Lower lobe of right lung (tissue), 2 donors: Measurements from ENCODE around the gene UPB1. TPM values are rescaled to one million over a fixed set of nuclear protein-coding genes. Genes with fewer than 3 reads are reported as not detected.

Experiments used
- ATAC-seq, 2 donors: fragments of 200-7000 bp; cut with Tn5 transposase; one replicate each; pipeline ENCODE4 v1.9.1; 2020 to 2022; ENCODE audit warnings: mild to moderate bottlenecking in 2 of 2, moderate library complexity in 2 of 2
- DNase-seq: peaks from one replicate; pipeline ENCODE4 v3.0.0-alpha.2; 2020
- H3K27ac ChIP-seq: fragments of 200-600 bp; one replicate; pipeline ENCODE4 v1.8.0; 2022
- H3K27me3 ChIP-seq: fragments of 200-600 bp; one replicate; pipeline ENCODE4 v1.8.0; 2022; ENCODE audit warnings: low read depth
- H3K36me3 ChIP-seq: fragments of 200-600 bp; one replicate; pipeline ENCODE4 v1.8.0; 2022; ENCODE audit warnings: mild to moderate bottlenecking
- H3K4me1 ChIP-seq: fragments of 200-600 bp; one replicate; pipeline ENCODE4 v1.8.0; 2022
- H3K4me3 ChIP-seq: fragments of 200-600 bp; one replicate; pipeline ENCODE4 v1.8.0; 2022; ENCODE audit warnings: mild to moderate bottlenecking
- H3K9me3 ChIP-seq: fragments of 200-600 bp; one replicate; pipeline ENCODE4 v1.8.0; 2022
- intact Hi-C: fragments of 100-400 bp; cut with DNase I; formaldehyde crosslinking; loops from one replicate; pipeline ENCODE4 v1.11.0; 2022
- total RNA-seq: library from RNA; stranded (reverse); fragmentation: NEBNext Ultra II Directional; extraction: Animal tissue kit (Norgen Biotek cat#: 25700); gene quantifications from one replicate; pipeline ENCODE4 v1.2.1, GENCODE V29; 2021
- TF ChIP-seq, protein P1 (sequence below): fragments of 200-600 bp; IDR thresholded peaks from one replicate; pipeline ENCODE4 v1.8.0; 2022; ENCODE audit warnings: antibody characterized with exemption, mild to moderate bottlenecking
- donor health status: DM: no; HTN: yes; CAD: no; lungs with severe emphysema.

Gene UPB1
- total RNA-seq, 1 donor from 2014 or later, result 1.2 TPM

DNA sequence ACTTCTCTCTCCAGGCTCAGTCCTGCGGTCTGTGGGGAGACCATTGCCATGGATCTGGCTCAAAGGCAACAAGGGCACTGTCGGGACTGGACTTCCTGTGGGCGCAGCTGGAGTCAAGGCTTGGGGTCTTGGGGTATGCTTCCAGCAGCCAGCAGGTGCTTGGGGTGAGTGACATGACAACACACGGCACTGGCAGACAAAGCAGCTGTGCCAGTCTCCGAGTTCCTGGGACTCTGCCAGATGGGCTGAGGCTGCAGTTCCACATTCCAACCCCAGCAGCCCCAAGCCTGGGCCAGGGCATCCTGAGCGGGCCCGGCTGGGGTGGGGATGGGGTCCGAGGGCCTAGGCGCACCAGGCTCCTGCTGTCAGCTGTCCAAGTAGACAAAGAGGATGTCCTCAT is 47.5 kb downstream of the UPB1 start:
- peak; percentile 57 to 76 for ATAC-seq
- Histone ChIP-seq H3K4me3 (no peak overlapping the region), H3K27ac (peak overlapping the region; percentile 46), H3K4me1 (peaks cover 32% of the 10 kb centered on the region), H3K9me3 (no peaks in the 10 kb centered on the region), H3K36me3 (peaks cover 86% of the 10 kb centered on the region), H3K27me3 (no peaks in the 10 kb centered on the region)
- DNase-seq, result peak; percentile 66
- intact Hi-C loops, result no loop called here
- TF ChIP-seq, protein P1, sequence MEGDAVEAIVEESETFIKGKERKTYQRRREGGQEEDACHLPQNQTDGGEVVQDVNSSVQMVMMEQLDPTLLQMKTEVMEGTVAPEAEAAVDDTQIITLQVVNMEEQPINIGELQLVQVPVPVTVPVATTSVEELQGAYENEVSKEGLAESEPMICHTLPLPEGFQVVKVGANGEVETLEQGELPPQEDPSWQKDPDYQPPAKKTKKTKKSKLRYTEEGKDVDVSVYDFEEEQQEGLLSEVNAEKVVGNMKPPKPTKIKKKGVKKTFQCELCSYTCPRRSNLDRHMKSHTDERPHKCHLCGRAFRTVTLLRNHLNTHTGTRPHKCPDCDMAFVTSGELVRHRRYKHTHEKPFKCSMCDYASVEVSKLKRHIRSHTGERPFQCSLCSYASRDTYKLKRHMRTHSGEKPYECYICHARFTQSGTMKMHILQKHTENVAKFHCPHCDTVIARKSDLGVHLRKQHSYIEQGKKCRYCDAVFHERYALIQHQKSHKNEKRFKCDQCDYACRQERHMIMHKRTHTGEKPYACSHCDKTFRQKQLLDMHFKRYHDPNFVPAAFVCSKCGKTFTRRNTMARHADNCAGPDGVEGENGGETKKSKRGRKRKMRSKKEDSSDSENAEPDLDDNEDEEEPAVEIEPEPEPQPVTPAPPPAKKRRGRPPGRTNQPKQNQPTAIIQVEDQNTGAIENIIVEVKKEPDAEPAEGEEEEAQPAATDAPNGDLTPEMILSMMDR, result no peak

DNA sequence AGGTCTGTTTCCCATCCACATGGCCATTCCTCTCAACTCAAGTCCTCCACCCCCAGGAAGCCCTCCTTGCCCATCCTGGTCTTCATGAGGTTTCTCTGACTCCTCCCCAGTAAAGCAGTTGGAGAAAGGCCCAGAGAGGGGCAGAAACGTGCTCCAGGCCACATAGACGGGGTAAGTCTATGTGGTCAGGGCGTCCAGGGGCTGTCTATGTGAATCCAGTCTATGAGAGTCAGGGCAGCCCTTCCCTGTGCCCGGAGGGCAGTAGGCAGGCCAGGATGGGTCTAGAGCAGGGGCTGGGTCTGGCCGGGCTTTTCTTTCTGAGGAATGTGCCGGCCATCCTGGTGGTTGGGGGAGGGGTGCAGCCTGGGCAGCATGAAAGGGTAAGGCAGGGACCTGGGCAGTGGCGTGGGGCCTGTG is 48.1 kb downstream of the UPB1 start:
- intact Hi-C loops, result no loop called here
- Histone ChIP-seq H3K4me3 (no peak overlapping the region), H3K27me3 (no peaks in the 10 kb centered on the region), H3K27ac (peak overlapping the region; percentile 46), H3K4me1 (peaks cover 32% of the 10 kb centered on the region), H3K36me3 (peaks cover 92% of the 10 kb centered on the region), H3K9me3 (no peaks in the 10 kb centered on the region)
- TF ChIP-seq, protein P1, result no peak
- no peak for DNase-seq
- peak; percentile 12 to 15 for ATAC-seq

DNA sequence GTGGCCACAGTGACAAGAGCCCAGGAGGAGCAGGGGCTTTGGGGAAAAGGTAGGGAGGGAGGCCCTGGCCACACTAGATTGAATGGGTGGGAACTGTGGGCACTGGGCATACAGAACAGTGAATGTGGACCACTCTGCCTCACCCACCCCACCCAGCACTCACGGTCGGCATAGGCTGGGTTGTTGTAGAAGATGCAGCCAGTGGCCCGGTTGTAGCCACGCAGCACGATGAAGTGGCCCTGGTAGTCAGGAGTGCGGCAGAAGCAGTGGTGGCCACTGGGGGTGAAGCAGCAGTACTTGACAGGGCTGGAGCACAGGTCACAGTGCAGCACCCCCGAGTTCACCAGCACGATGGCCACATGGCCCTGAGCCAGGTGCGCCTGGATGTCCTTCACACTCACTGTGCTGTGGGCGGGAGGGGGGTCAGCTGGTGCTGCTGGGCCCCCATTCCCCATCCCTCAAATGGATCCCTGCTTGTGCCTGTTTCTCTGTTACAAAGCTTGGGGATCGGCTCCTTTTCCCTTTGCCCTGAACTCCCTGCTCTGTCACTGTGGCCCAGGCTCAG is 48.6 kb downstream of the UPB1 start:
- no peaks in the 10 kb centered on the region for H3K9me3 ChIP-seq
- intact Hi-C loops, result no loop called here
- TF ChIP-seq, protein P1, result no peak
- DNase-seq, result no peak
- H3K27ac ChIP-seq, result no peak overlapping the region
- peaks cover 92% of the 10 kb centered on the region for H3K36me3 ChIP-seq
- no peak overlapping the region for H3K4me3 ChIP-seq
- no peaks in the 10 kb centered on the region for H3K27me3 ChIP-seq
- H3K4me1 ChIP-seq, result peaks cover 32% of the 10 kb centered on the region
- no peak for ATAC-seq

DNA sequence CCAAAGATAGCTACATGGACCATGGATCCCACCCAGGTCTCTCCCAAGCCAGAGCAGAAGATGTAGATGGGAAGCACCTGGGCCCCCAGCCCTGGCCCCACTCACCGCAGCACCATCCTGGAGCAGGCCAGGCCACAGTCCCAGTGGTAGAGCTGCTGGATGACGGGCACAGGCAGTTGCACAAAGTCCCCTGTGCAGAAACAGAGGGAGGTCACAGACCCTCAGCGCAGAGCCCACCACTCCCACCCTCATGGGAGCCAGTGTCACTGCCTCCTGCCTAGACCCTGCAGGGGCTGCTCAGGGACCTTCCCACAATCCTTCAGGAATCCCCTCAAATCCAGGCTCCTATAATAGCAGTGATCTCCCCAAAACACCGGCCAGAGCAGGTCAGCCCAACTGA is 53.7 kb downstream of the UPB1 start:
- Histone ChIP-seq H3K36me3 (peaks cover 65% of the 10 kb centered on the region), H3K9me3 (no peaks in the 10 kb centered on the region), H3K27me3 (no peaks in the 10 kb centered on the region), H3K4me1 (peaks cover 60% of the 10 kb centered on the region), H3K27ac (no peak overlapping the region), H3K4me3 (no peak overlapping the region)
- DNase-seq, result no peak
- ATAC-seq, result no peak
- intact Hi-C loops, result no loop called here
- TF ChIP-seq, protein P1, result no peak

DNA sequence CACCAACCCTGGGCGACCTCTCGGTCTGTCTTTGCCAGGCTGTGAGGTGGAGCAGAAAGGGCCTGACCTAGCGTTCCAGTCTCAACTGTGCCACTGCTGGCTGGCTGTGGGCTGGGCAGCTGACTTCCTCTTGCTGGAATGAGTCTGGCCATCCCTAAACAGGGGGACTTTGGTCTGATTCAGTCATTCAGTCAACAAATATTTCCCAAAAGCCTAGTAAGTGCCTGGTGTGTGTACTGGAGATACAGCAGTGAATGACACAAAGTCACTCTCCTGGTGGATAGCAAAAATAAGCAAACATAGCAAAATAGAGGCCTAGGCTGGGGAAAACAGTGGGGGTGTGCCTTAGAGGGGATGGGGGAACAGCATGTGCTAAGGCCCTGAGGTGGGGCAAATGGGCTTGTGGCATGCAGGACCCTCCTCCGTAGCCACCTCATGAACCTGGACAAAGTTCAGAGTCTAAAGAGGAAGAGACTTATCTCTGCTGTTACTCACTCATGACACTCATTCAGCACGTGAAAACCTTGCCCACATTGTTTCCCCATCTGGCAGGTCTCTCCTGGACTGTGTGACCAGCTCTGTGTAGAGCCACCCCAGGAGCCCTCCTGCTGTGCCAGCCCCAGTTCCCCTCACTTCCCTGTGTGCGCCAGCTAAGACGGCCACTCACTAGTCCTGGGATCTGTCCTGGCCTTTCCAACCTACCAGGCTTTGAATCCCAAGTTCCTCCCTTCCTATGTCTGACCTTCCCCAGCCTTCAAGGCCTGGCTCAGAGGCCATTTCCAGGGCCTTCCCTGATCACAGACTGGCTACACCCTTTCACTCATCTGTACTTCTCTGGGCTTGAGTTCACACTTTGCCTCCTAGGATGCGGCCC is 55.1 kb downstream of the UPB1 start:
- Histone ChIP-seq H3K9me3 (no peaks in the 10 kb centered on the region), H3K36me3 (peaks cover 51% of the 10 kb centered on the region), H3K4me1 (peaks cover 56% of the 10 kb centered on the region), H3K27me3 (no peaks in the 10 kb centered on the region), H3K4me3 (no peak overlapping the region), H3K27ac (peak overlapping the region; percentile 20)
- DNase-seq (no peak), ATAC-seq (no peak)
- TF ChIP-seq, protein P1, result no peak
- intact Hi-C loops, result no loop called here
